Left kidney (tissue), 2 donors: ENCODE results near the gene LDLRAP1. TPM values are rescaled to one million over a fixed set of nuclear protein-coding genes. Genes with fewer than 3 reads are reported as not detected.

Source experiments
- DNase-seq: peaks from one replicate; pipeline ENCODE4 v3.0.0-alpha.2; 2013
- polyA plus RNA-seq: library from polyadenylated mRNA; unstranded; fragments of 120-200 nt; gene quantifications from one replicate; pipeline ENCODE4 v1.2.1, GENCODE V29; 2013; ENCODE audit not compliant: insufficient read length

Gene LDLRAP1
- polyA plus RNA-seq, 1 donor = 12.9 TPM

DNA sequence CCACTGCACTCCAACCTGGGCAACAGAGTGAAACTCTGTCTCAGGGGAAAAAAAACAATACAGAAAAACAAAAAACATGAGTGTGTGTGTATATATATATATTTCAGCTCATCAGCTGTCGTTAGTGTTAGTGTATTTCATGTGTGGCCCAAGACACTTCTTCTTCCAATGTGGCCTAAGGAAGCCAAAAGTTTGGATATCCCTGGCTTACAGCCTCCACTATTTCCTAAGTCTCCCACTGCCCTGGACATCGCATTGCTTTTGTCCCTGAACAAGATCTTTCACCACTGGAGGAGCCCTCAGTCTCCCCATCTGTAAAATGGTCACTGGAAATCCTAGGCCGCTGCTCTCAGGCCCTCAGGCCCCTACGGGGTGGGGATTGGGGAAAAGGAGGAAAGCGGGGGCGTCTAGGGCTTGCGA lies 391 bp upstream of the LDLRAP1 start:
- DNase-seq = no peak

GRCh38 chr1:25544243-25544764 lies 898 bp downstream of the LDLRAP1 start:
- no peak for DNase-seq

DNA sequence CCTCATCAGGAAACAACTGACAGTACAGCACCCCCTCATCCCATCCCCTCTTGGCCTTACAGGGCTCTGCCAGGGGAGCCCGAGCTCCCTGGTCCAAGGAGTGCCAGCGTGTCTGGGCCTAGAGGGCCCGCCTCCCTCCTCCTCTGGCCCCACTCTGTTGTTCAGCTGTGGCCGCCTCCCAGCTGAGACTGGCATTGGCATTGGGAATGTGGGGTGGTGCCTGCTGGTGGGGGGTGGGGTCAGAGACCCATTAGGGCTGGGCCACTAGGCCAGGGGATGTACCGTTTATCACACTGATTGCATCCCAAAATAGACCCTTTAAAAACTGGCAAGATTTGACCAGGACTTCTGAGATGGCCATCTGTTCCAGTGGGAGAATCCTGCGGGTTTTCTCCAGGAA lies 1.4 kb downstream of the LDLRAP1 start:
- DNase-seq = no peak

DNA sequence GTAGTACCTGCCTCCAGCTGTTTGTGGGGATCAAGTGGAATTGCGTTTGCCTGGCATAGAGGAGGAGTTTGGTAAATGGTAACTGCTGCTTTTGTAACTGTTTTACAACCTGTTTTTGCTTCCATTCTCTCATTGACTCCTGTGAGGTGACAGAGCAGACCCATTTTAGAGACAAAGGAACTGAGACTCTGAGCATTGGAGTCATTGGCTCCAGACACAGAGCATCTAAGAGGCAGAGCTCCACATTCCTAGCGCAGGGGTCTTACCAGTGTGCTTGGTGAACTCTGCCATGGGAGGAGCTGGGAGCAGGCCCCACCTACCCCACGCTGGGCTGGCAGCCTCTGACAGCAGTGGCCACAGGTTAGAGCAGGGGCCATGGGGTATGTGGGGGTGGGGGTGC lies 2.4 kb downstream of the LDLRAP1 start:
- no peak for DNase-seq

DNA sequence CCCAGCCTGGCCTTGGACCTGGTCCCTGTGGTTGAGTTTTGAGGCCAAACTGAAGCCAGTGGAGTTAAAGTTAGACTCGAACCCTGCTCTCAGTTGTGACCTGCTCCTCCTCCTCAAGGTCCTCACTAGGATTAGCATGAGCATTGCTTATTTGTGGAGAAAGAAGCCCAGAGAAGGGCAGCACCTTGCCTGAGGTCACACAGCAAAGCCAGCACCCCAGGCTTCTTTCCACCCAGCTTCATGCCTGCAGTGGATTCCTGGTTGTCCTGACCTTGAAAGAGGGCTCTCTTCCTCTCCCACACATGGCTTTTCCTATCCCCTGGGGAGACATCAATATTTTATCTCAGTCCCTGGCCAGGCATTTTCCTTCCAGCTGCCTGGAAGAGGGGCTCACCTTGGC lies 2.8 kb downstream of the LDLRAP1 start:
- no peak for DNase-seq

DNA sequence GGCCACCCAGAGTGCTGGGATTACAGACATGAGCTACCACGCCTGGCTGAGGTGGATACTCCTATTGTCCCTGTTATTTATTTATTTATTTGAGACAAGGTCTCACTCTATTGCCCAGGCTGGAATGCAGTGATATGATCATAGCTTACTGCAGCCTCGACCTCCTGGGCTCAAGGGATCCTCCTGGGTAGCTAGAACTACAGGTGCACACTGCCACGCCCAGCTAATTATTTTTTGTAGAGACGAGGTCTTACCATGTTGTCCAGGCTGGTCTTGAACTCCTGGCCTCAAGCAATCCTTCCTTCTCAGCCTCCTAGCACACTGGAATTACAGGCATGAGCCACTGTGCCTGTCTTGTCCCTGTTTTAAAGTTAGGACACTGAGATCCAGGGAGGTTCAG lies 5.2 kb downstream of the LDLRAP1 start:
- no peak for DNase-seq

DNA sequence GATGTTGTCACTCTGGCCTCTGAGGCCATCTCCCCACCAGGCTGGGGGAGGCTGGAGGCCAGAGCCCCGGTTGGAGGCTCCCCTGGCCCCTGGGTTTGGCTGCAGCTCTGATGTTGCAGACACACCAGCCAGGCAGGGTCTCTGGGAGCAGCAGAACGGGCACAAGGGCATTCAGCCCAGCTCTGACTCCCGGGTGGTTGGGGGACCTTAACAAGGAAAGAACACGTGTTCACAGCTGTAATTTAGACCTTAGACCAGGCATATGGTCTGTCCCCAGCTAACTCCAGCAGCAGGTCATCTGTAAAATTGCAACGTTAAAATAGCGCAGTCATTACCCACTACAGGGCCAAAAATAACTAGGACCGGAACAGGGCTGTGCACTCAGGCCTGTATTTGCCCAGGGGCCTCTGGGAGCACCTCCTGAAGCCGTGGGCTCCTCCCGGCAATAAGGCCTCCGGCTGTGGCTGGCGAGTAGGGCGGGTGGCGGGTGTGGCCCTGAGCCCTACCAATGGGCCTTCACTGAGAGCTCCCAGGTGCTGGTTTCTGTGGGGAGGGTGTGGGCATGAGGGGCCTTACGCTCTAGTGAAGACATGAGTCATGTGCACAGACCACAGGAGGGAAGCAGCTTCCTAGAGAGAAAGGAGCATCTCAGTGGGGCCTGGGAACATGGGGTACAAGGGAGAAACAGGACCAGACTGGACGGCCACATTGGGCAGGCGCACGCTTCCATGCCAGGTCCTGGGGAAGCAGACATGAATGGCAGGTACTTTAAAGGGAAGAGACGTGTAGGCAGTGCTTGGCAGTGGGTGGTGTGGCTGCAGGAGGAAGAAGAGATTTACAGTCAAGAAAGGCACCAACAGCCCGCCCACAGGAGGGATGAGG lies 6.1 kb downstream of the LDLRAP1 start:
- DNase-seq = no peak

- DNase-seq = no peak
Observed at GRCh38 chr1:25550155-25550506, 6.7 kb downstream of the LDLRAP1 start.

- no peak for DNase-seq
Observed at GRCh38 chr1:25550683-25551310, 7.4 kb downstream of the LDLRAP1 start.

DNA sequence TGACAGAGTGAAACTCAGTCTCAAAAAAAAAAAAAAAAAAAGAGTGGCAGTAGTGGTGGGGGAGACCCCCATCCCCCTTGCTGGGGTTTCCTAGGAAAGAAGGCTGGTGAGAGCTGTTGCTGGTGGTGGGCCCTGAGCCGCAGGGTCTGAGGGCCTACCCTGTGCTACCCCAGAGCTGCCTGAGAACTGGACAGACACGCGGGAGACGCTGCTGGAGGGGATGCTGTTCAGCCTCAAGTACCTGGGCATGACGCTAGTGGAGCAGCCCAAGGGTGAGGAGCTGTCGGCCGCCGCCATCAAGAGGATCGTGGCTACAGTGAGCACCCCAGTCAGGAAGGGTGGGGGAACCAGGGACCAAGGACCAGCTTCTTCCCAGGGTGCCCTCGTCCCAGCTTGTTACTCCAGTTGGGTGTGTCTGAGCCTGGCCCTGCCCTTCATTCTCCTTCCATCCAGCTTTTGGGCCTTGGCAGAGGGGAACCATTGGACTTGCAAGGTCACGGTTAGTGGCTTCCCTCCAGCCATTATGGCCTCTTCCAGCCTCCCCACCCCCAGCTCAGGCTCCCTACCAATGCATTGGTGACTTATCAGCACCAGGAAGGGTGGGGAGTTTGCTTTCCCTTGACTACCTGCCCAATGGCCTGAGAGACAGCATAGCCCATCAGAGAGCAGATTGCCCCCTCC lies 10.5 kb downstream of the LDLRAP1 start:
- no peak for DNase-seq

DNA sequence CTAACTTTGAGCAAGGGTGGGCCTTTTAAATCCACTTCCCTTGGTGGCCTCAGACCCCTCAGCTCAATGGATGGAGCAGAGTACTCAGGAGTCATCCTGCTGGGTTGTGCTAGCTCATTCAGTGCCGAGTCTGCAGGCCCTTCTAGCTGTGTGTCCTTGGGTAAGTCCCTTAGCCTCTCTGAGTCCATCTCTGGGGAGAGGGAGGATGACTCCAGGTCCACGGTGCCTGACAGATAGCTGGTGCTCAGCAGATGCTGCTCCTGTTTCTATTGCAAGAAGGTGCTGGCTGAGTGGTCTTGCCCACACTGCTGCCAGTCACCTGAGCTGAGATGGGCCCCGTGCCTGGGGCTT lies 11.0 kb downstream of the LDLRAP1 start:
- DNase-seq = no peak

GRCh38 chr1:25554886-25555752 lies 11.7 kb downstream of the LDLRAP1 start:
- no peak for DNase-seq

DNA sequence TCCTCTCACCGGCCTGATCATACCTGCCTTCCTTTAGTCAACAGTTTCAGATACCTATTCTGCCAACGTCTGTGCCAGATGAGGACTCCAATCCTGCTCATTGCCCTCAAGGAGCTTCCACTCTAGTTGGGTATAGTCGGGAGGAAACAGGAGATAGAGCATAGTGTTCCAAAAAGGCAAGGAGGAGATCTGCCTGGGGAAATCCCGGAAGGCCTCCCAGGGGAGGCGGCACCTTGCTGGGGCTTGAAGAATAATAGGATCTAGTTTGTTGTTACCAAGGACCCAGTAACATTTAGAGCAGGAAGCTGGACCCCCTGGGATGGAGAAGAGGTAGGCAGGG lies 12.3 kb downstream of the LDLRAP1 start:
- DNase-seq = no peak

DNA sequence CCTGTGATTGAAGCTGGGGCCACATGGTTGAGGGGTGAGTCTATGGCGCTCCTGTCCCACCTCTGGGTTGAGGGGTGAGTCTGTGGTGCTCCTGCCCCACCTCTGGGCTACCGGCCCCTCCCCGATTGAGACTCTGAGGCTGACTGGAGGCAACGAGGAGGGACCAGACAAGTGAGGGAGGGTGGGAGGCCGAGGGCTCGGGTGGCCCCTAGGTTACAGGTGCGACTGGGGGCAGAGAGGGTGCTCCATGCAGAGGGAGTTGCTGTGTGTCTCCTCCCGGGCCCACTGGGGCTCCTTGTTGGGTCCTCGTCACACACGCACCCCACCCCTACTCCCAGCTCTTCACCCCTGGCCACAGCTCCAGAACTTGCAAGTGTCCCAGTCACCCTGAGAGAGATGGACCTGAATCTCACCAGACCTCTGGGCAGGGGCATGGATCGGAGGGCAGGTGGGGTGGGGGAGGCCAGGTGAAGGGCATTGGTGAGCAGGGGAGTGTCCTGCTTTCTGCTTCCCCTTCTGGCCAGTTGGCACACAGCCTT lies 12.8 kb downstream of the LDLRAP1 start:
- DNase-seq = no peak

- DNase-seq = no peak
Observed at GRCh38 chr1:25556791-25557476, 13.5 kb downstream of the LDLRAP1 start.

DNA sequence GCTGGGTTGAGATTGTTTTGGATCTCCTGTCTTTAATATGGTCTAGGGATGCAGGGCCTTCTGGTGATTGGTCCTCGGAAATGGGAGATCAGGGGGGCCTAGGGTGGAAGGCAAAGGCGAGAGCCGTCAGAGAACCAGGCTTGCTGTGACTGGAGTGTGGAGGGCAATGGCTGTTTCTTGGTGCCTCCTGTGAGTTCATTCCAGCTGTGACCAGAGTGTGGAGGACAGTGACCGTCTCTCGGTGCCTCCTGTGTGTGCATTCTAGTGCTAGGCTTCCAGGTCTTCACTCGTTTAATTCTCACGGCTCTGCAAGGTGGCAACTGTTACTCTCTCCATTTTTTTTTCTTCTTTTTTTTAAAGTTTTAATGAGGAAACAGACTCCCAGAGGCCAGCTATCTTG lies 14.1 kb downstream of the LDLRAP1 start:
- DNase-seq = no peak

DNA sequence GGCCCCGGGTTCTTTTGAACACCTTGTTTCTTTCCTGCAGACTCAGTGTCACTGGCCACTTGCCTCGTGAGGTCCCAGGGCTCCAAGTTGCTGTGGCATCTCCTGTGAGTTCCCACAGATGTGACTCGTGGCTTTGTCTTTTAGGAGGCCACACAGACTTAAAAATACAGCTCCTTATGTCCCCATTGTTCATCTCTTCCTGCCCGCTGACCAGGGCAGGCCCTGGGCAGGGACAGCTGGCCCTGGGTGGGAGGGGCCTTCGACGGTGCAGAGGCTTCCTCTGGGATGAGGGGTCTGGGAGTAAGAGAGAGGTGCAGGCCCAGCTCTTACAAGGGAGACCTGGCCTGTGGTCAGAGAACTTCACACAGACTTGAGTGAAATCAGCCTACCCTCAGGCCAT lies 15.6 kb downstream of the LDLRAP1 start:
- no peak for DNase-seq

DNA sequence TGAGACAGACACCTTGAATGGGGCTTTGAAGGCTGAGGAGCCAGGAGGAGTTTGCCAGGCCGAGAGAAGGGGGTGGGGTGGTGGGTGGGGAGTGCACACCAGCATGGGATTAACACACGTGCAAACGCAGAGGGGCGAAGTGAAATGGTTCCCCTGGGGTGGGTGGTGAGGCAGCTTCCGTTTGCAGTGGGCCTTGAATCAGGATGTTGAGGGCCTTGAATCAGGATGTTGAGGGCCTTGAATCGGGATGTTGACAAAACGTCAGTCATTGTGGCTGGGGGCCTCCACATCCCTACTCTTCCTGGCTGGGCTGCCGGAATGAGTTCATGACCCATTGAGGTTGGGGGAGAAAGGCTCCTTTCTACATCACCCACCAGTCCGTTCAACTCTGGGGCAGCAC lies 16.6 kb downstream of the LDLRAP1 start:
- no peak for DNase-seq

- DNase-seq = no peak
Observed at GRCh38 chr1:25560788-25561187, 17.4 kb downstream of the LDLRAP1 start.

- DNase-seq = no peak
Observed at GRCh38 chr1:25561421-25562100, 18.2 kb downstream of the LDLRAP1 start.
